Ishikawa (cell line): ENCODE measurements around the gene PSMB11.

Experiments
- CEBPB ChIP-seq: IDR thresholded peaks from 2 replicates; pipeline ENCODE4 v1.6.1; 2012
- CREB1 ChIP-seq: IDR thresholded peaks from 2 replicates; pipeline ENCODE4 v1.6.1; 2012; ENCODE audit warnings: low read depth
- EGR1 ChIP-seq: IDR thresholded peaks from 2 replicates; pipeline ENCODE4 v1.6.1; 2012
- EP300 ChIP-seq: IDR thresholded peaks from 2 replicates; pipeline ENCODE4 v1.6.1; 2012; ENCODE audit warnings: borderline replicate concordance
- FOXM1 ChIP-seq: IDR thresholded peaks from 2 replicates; pipeline ENCODE4 v1.6.1; 2012; ENCODE audit warnings: low read depth, borderline replicate concordance
- MAX ChIP-seq: IDR thresholded peaks from 2 replicates; pipeline ENCODE4 v1.6.1; 2012
- NFIC ChIP-seq: IDR thresholded peaks from 2 replicates; pipeline ENCODE4 v1.6.1; 2012
- RAD21 ChIP-seq: IDR thresholded peaks from 2 replicates; pipeline ENCODE4 v1.6.1; 2012; ENCODE audit warnings: low read depth
- REST ChIP-seq: IDR thresholded peaks from 2 replicates; pipeline ENCODE4 v1.6.1; 2012; ENCODE audit warnings: low read depth, mild to moderate bottlenecking
- TAF1 ChIP-seq: IDR thresholded peaks from 2 replicates; pipeline ENCODE4 v1.6.1; 2012; ENCODE audit warnings: low read depth, mild to moderate bottlenecking
- TCF12 ChIP-seq: IDR thresholded peaks from 2 replicates; pipeline ENCODE4 v1.6.1; 2012; ENCODE audit warnings: low read depth
- TEAD4 ChIP-seq: IDR thresholded peaks from 2 replicates; pipeline ENCODE4 v1.6.1; 2012
- USF1 ChIP-seq: IDR thresholded peaks from 2 replicates; pipeline ENCODE4 v1.6.1; 2012
- YY1 ChIP-seq: IDR thresholded peaks from 2 replicates; pipeline ENCODE4 v1.6.1; 2012; ENCODE audit warnings: low read depth
- ZBTB7A ChIP-seq: IDR thresholded peaks from 2 replicates; pipeline ENCODE4 v1.6.1; 2012; ENCODE audit warnings: low read depth

The PSMB11 gene

DNA sequence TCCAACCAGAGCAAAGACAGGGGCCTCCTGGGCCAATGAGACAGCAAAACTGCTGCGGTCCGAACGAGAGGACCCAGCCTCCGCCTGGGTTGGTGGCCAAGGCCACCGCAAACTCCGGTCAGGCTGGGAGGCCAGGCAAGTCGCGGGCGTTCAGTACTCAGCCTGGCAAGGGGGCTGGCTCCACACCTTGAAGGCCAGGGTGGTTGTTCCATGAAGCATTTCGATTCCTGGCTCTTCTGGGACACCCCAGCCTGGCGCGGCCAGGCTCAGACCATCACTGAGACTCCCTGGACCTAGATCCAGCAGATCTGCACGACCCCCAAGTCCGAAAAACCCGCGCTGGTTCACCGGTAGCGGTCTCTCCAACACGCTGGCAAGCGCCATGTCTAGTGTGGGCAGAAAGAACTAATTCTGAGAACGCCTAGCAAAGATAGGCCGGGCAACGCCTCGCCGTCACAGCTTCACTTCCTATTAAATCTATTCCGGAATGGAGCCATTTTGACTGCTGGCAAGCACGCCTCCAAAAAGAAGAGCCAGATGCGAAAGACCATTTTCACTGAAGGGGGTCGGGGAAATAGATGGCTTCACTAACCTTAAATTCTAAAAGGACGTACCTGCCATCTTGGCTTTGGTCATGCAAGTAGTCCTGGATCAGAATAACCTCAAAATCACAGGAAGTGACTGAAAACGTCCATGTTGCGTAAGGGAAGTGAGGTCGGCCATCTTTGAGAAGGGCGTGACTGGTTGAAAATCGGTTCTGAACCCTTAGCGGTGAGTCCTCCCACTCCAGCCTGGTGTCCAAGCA lies 7.3 kb upstream of the PSMB11 start, which contains the start of gene PSMB5:
Gene PSMB5, minus strand, starts transcription at position 403 of the 805 bp plus-strand sequence. Its CDS starts 19 bp downstream, at position 384.
- TF ChIP-seq MAX (no peak), NFIC (no peak), YY1 (peak; percentile 95), CREB1 (peak; percentile 90), FOXM1 (no peak), TCF12 (no peak), EGR1 (peak; percentile 90), TEAD4 (no peak), EP300 (no peak), TAF1 (peak; percentile 84), CEBPB (peak; percentile 69), USF1 (peak; percentile 32; the same call in 1 of the 2 replicates), ZBTB7A (no peak), RAD21 (no peak), REST (no peak)

DNA sequence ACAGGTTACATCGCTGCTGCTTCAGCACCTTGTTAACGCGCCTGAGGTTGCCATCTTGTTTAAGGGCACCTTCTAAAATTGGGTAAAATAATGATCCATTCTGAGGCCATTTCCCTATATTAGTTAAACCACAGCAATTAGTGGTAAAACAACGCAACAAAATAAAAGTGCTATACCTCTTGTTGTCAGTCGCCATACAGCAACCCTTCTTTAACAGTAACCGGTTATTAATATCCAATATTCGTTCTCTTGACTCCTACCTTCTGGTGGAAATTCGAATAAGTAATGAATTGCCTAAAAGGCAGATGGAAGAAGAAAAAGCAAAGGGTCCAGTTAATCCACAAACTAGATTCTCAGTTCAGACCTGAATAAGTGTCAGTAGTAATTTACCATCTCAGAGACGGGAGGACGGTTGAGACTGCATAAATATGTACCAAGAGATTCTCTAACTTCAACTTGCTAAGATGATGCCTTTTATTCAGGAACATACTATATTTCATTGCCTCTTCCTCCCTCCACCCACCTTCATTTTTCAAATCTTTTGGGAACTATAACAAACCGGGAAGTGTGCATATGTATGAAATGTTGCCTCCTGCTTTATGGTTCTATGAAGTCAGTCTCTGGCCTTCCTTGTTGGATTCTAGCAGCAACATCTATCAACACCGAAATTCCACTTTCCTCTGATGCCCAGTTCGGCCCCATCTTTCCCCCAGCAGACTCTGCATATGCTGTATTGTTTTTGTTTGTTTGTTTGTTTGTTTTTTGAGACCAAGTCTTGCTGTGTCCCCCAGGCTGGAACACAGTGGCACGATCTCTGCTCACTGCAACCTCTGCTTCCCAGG lies 6.5 kb upstream of the PSMB11 start:
- TF ChIP-seq USF1 (no peak), CEBPB (no peak), CREB1 (no peak), TCF12 (no peak), MAX (no peak), ZBTB7A (no peak), EP300 (no peak)

DNA sequence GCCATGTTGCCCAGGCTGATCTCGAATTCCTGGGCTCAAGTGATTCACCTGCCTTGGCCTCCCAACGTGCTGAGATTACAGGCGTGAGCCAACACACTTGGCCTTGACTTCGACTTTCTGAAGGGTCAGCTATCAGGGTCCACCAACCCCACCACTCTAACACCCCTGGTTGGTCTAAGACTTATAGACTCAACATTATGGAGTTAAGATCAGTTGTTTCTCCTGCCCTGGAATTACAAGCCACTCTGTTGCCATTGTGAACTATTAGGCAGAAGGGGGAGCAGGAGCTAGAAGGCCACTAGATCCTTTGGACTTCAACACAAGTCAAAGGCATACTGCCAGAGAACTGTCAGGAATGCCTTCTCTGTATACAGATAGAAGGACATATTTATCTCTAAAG lies 1.9 kb upstream of the PSMB11 start:
- TF ChIP-seq TCF12 (no peak), NFIC (no peak), RAD21 (no peak), USF1 (no peak), CEBPB (no peak), TAF1 (no peak), CREB1 (no peak), YY1 (no peak), EGR1 (no peak), FOXM1 (no peak), MAX (no peak), REST (no peak), TEAD4 (no peak), EP300 (no peak), ZBTB7A (no peak)

GRCh38 chr14:23041729-23042128 lies 283 bp upstream of the PSMB11 start:
- TF ChIP-seq CREB1 (no peak), TAF1 (no peak), MAX (no peak), EP300 (no peak), YY1 (no peak)

GRCh38 chr14:23043145-23043544 lies 1.1 kb downstream of the PSMB11 start:
- TF ChIP-seq EP300 (no peak), NFIC (no peak), ZBTB7A (no peak), TEAD4 (no peak), REST (no peak), EGR1 (no peak), RAD21 (no peak), TCF12 (no peak), USF1 (no peak), TAF1 (no peak), CREB1 (no peak), FOXM1 (no peak), CEBPB (no peak), YY1 (no peak)
